HepG2 (cell line): ENCODE data around the gene TMEM229A. TPM values are rescaled to one million over a fixed set of nuclear protein-coding genes. Genes with fewer than 3 reads are reported as not detected.

Experiments used
- ATAC-seq: fragments of 200-7000 bp; cut with Tn5 transposase; 3 replicates; pipeline ENCODE4 v1.9.1; 2020; ENCODE audit warnings: mild to moderate bottlenecking, moderate library complexity
- BruUV-seq: library from RNA; stranded (reverse); fragments of 400-500 nt; replicated peaks from 2 replicates; lab custom pipeline; 2021; lab: Mats Ljungman, UMichigan
- CTCF ChIA-PET: fragments of 300-600 bp; formaldehyde crosslinking; extraction: SDS; loops from one replicate; lab custom pipeline; 2021; ENCODE audit warnings: low total read pairs, inconsistent platforms, low intra/inter-chr PET ratio; lab: Yijun Ruan, JAX
- POLR2A ChIA-PET: fragments of 350-600 bp; sonication (Branson Sonifier 250); formaldehyde crosslinking; loops from one replicate; lab custom pipeline; 2020; ENCODE audit warnings: antibody characterized with exemption, inconsistent platforms; lab: Yijun Ruan, JAX
- DNase-seq: peaks from one replicate; pipeline ENCODE4 v3.0.0-alpha.2; 2015; ENCODE audit warnings: low spot score
- FAIRE-seq: peaks from 3 replicates; lab custom pipeline; 2011; peaks lifted over from hg19 to GRCh38; lab: Jason Lieb, UNC
- H2AFZ ChIP-seq: one replicate; pipeline ENCODE4 v1.6.1; 2011; ENCODE audit warnings: low read length, inconsistent platforms
- H3K27ac ChIP-seq: fragments of 300-600 bp; 3 replicates; pipeline ENCODE4 v1.8.0; 2011; ENCODE audit warnings: mixed run types, mild to moderate bottlenecking, mixed read lengths, low read length, inconsistent platforms; ENCODE audit not compliant: insufficient read depth; ENCODE audit errors: extremely low read length
- H3K27me3 ChIP-seq, 2 experiments: fragments of 200-600 bp in 1 of 2; 2 replicates in 1 of 2; 3 replicates in 1 of 2; pipeline versions ENCODE4 v1.6.0 to v1.8.0; 2011; ENCODE audit warnings: low read length in 2 of 2, mild to moderate bottlenecking in 2 of 2, moderate library complexity in 2 of 2, inconsistent platforms in 1 of 2; ENCODE audit not compliant: insufficient read depth in 2 of 2, control insufficient read depth in 1 of 2
- H3K36me3 ChIP-seq, 2 experiments: fragments of 200-600 bp in 1 of 2; replicated peaks in 1 of 2; 2 replicates in 1 of 2; 3 replicates in 1 of 2; pipeline versions ENCODE4 v1.5.1 to v1.8.0; 2011; ENCODE audit warnings: low read length in 2 of 2, inconsistent platforms in 1 of 2; ENCODE audit not compliant: insufficient read depth in 2 of 2, control insufficient read depth in 1 of 2
- H3K4me1 ChIP-seq: 2 replicates; pipeline ENCODE4 v1.5.1; 2012; ENCODE audit warnings: low read length, inconsistent platforms; ENCODE audit not compliant: insufficient read depth
- H3K4me2 ChIP-seq: 2 replicates; pipeline ENCODE4 v1.6.0; 2011; ENCODE audit warnings: low read depth, low read length, inconsistent platforms
- H3K4me3 ChIP-seq, 3 experiments: fragments of 200-600 bp in 1 of 3; sonication (generic), shearing (Covaris generic) in 1 of 3; replicated peaks in 1 of 3; 2 replicates each; pipeline ENCODE4 v1.5.1; 2011 to 2016; ENCODE audit warnings: low read length in 3 of 3, inconsistent platforms in 2 of 3, low read depth in 2 of 3, mild to moderate bottlenecking in 2 of 3, control low read depth in 1 of 3, mixed read lengths in 1 of 3; ENCODE audit not compliant: insufficient read depth in 1 of 3
- H3K79me2 ChIP-seq: one replicate; pipeline ENCODE4 v1.6.1; 2011; ENCODE audit warnings: low read length, inconsistent platforms; ENCODE audit not compliant: insufficient read depth
- H3K9ac ChIP-seq: 2 replicates; pipeline ENCODE4 v1.6.0; 2011; ENCODE audit warnings: mild to moderate bottlenecking, low read depth, low read length, inconsistent platforms; ENCODE audit not compliant: insufficient read depth
- H3K9me3 ChIP-seq: 2 replicates; pipeline ENCODE4 v1.5.1; 2012; ENCODE audit warnings: mild to moderate bottlenecking, low read length
- H4K20me1 ChIP-seq: 2 replicates; pipeline ENCODE4 v1.6.0; 2011; ENCODE audit warnings: inconsistent platforms, mild to moderate bottlenecking, low read length, moderate library complexity; ENCODE audit not compliant: insufficient read depth
- CEBPB ChIP-seq: IDR thresholded peaks from 2 replicates; pipeline ENCODE4 v1.6.1; 2011; ENCODE audit warnings: low read depth, low read length, improper control_type of control experiment, borderline replicate concordance
- EED ChIP-seq: sonication (generic); formaldehyde crosslinking; IDR thresholded peaks from 2 replicates; pipeline ENCODE4 v1.5.0; 2020; ENCODE audit warnings: mild to moderate bottlenecking, missing genetic modification reagents
- NR0B2 ChIP-seq: sonication (generic); formaldehyde crosslinking; IDR thresholded peaks from 2 replicates; pipeline ENCODE4 v1.4.0; 2020; ENCODE audit warnings: mild to moderate bottlenecking, missing genetic modification reagents
- ZC3H13 ChIP-seq: sonication (generic); formaldehyde crosslinking; IDR thresholded peaks from 2 replicates; pipeline ENCODE4 v1.8.1; 2023; ENCODE audit warnings: mild to moderate bottlenecking, missing genetic modification reagents, moderate library complexity
- ZNF761 ChIP-seq: sonication (generic); formaldehyde crosslinking; conservative IDR thresholded peaks from 2 replicates; pipeline ENCODE4 v1.4.0; 2020; ENCODE audit warnings: mild to moderate bottlenecking, missing genetic modification reagents
- WGBS: methylation state at CpG from one replicate; pipeline ENCODE4 v1.1.6; 2017; ENCODE audit warnings: low lambda C conversion rate; 5-methylcytosine and 5-hydroxymethylcytosine counted together
- in situ Hi-C: cut with HindIII; loops from 2 replicates; pipeline ENCODE4 v1.10.0; 2017; ENCODE audit warnings: low pct_unique_long_range_greater_than_20kb; ENCODE audit not compliant: extremely low pct_ligation_motif_present
- intact Hi-C: fragments of 100-400 bp; cut with micrococcal nuclease; formaldehyde crosslinking; loops from one replicate; pipeline ENCODE4 v1.10.0; 2022; ENCODE audit not compliant: unreplicated experiment
- polyA plus RNA-seq, 8 experiments: library from polyadenylated mRNA; depleted of rRNA in 3 of 8; stranded (reverse) in 7 of 8; unstranded in 1 of 8; fragments of >200 nt; fragmentation: Illumina TruSeq in 4 of 8; extraction: Trizol in 4 of 8; gene quantifications; 2 replicates each; pipeline versions ENCODE4 v1.2.1 to v1.2.3, GENCODE V29; 2011 to 2016; ENCODE audit warnings: low read depth in 4 of 8, missing spikeins in 1 of 8, mixed read lengths in 1 of 8; ENCODE audit not compliant: insufficient read depth in 1 of 8
- total RNA-seq, 5 experiments: library from RNA; depleted of rRNA; stranded (reverse); fragments of >200 nt; fragmentation: Illumina TruSeq; extraction: Trizol; gene quantifications; 2 replicates each; pipeline ENCODE4 v1.2.3, GENCODE V29; 2016; ENCODE audit warnings: low read depth in 1 of 5

The TMEM229A gene
- total and polyA plus RNA-seq, 2 of the 13 experiments (the other 11 are each of a cell fraction or from before 2014, with no cell fraction given) = not detected

- Histone ChIP-seq H3K27ac (no peak overlapping the region), H2AFZ (no peak overlapping the region), H3K27me3 (no peaks in the 10 kb centered on the region), H3K9ac (no peak overlapping the region), H3K4me2 (no peak overlapping the region), H3K4me3 (no peak overlapping the region), H3K36me3 (no peaks in the 10 kb centered on the region), H3K79me2 (no peaks in the 10 kb centered on the region), H3K4me1 (no peaks in the 10 kb centered on the region), H3K9me3 (no peaks in the 10 kb centered on the region; the same call in 1 of the 2 replicates), H4K20me1 (no peaks in the 10 kb centered on the region)
- CTCF ChIA-PET = no interaction called here
- ATAC-seq (no peak), DNase-seq (no peak), FAIRE-seq (no peak)
- TF ChIP-seq ZNF761 (CRISPR knock-in tag) (no peak), NR0B2 (CRISPR knock-in tag) (no peak)
- in situ Hi-C loops = no loop called here
- 3% methylated on average over 3 of the region's 3 CpGs for WGBS
- POLR2A ChIA-PET = no interaction called here
- intact Hi-C loops = no loop called here
- BruUV-seq = no TSS peak
Observed at GRCh38 chr7:124077546-124077945, 44.7 kb upstream of the TMEM229A start.

- Histone ChIP-seq H3K27me3 (no peaks in the 10 kb centered on the region), H4K20me1 (no peaks in the 10 kb centered on the region), H3K9me3 (no peaks in the 10 kb centered on the region; the same call in 1 of the 2 replicates), H3K4me2 (no peak overlapping the region), H3K4me3 (no peak overlapping the region), H2AFZ (no peak overlapping the region), H3K79me2 (no peaks in the 10 kb centered on the region), H3K27ac (no peak overlapping the region), H3K36me3 (no peaks in the 10 kb centered on the region), H3K4me1 (no peaks in the 10 kb centered on the region), H3K9ac (no peak overlapping the region)
- no peak for TF ChIP-seq EED
- peak; percentile 66; the same call in 1 of the 2 replicates for TF ChIP-seq CEBPB
- TF ChIP-seq ZC3H13 = no peak
- ATAC-seq (no peak), DNase-seq (no peak), FAIRE-seq (no peak)
- CTCF ChIA-PET = no interaction called here
- in situ Hi-C loops = no loop called here
- POLR2A ChIA-PET = no interaction called here
- BruUV-seq = no TSS peak
- intact Hi-C loops = no loop called here
Observed at GRCh38 chr7:124076841-124077240, 44.0 kb upstream of the TMEM229A start.
